Cortex of kidney (tissue), 1 donor: ENCODE results near the gene BMERB1.
"Not testable (repeated sequence)": the region's sequence is repeated elsewhere in the genome, so short reads cannot be mapped to it uniquely, and the experiment has no call there.

Experiments
- DNase-seq: peaks from one replicate; lab custom pipeline; 2025; lab: John Stamatoyannopoulos, UW

BMERB1 gene

GRCh38 chr16:15593235-15593634 is 158.8 kb downstream of the BMERB1 start:
- DNase-seq, result no peak

DNA sequence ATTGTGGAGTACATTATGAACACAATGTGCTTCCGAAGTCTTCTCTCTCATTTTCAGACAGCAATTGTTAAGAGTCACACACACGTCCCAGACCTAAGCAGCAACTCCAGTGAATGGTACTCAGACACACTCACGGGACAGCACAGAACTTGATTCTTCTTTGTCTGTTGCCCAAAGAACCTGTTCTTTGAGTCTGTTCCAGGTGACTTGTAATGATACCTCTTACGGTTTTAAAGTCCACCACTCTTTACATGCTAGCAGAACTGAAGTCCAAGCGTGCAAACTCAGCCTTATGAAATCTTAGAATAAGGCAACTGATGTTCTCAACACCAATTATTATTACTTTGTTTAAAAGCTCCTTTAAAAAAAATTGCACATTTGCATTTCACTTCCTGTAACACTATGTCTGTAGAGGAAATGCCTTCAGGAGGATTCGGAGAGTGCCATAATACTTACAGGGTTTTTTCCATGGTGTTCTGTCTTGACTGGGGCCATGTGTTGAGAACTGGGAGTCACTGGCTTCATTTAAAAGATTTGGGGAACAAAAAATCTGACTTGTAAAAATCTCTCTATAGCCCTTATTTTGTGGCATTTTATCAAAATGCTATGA is 160.4 kb downstream of the BMERB1 start:
- no peak for DNase-seq

DNA sequence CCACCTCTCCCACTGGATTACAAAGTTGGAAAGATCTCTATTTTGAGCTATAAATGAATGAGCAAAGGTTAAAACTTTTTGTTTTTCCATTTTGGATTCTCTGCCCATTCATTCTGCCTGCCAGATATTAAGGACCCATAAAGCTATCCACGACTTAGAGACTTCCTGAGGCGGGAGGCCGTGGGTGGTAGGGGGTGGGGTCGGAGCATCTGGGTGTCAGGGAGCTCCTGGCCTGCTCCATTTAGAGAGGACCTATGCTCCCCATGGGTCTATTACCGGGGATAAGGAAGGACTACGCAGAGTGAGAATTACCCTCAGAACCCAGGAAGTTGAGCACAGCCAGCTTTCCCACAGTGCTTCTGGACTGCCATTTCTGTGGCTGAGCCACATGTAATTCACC is 162.7 kb downstream of the BMERB1 start:
- no peak for DNase-seq

DNA sequence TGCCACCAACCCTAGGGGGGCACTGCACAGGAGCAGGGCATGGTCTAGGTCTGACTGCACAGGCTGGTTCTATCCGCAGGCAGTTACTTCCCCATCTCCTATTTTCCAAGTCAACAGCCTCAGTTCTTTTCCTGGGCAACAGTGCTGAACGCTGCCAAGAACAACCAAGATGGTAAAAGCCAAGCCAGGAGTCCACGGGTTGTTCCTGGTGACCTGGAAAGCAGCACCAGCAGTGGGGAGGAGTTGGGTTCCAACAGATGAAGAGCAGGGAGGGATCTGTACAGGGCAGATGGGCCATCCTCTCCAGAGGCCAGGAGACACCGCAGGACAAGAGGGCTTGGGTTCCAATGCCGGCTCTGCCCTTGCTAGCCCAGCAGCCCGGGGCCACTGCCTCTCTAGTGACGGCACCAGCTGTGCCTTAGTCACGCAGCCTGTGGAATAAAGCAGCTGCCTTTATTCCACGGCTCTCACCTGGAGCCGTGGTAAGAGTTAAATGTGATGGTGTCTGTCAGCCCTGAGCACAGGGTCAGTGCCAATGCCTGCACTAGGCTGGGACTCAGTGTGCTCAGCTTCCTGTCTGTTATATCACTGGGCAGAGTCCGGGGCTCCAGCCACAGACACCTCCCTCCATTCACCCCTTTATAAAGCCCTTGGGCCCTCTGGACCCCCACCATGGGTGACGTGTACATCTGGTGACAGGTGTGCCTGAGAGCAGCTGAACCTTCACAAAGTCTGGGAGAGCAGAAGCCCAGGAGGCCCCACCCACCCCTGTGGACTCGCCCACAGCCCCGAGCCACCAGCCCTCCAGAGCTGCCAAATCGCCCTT is 163.6 kb downstream of the BMERB1 start:
- DNase-seq, result no peak

GRCh38 chr16:15598648-15599190 is 164.3 kb downstream of the BMERB1 start:
- no peak for DNase-seq

DNA sequence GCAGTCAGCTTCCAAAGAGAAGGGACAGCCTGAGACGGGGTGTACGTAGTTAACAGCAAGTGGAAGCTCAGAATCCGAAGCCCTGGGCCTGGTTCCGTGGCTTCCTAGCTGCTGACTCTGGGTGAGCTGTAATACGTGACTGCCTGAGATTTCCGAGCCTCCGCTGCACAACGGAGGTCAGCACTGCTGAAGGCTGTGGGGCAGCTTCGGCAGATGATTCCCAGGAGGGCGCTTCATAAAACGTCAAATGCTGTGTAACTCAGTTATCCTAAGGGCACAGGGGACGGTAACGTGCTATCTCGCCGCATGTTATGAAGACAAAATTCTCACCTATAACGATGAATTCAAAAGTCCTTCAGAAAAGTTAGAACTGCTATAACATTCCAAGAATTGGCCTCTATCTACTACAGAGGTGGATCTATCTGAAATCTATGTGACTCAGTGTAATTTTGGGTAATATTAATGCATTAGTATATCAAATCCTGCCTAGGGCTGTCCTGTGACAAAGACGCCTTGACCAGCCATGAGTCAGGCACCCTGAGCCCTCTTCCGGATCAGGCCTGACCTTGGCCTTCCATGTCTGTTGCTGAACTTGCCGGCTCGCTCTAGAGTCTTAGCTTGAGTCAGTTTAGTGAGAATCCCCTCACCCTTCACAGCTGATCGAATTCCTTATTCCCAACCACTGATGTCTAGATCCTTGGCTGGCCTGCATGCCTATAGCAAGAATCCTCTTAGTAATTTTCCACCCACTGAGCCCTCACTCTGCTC is 165.1 kb downstream of the BMERB1 start:
- no peak for DNase-seq

- DNase-seq, result no peak
Measured at GRCh38 chr16:15601212-15601879, 167.0 kb downstream of the BMERB1 start.

DNA sequence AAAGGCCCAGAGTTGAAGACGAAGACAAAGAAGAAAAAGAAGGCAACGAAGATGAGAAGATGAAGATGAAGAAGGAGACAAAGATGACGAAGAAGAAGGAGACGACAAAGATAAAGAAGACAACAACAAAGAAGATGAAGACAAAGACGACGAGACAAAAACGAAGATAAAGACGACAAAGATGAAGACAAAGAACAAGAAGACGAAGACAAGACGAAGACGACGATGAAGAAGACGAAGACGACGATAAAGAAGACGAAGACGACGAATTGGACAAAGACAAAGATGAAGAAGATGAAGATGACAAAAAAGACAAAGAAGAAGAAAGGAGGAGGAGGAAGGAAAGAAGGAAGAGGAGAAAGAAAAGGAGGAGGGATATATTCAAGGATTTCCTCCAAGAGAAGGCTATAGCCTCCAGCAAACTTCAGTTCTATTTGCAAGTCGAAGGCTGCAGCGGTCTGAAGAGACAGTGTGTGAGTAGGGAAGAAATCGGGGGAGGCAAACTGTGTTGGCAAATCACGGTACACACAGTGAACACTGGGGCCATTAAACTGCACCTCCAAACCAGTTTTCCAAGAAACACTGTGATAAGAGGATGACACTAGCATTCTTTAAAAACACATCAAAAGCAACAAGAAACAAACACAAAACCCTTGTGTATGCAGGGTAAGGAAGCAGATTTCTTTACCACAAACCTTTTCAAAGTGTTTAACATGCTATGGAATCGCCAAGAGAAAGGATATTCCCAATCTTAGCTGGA is 168.1 kb downstream of the BMERB1 start:
- DNase-seq, result no peak

DNA sequence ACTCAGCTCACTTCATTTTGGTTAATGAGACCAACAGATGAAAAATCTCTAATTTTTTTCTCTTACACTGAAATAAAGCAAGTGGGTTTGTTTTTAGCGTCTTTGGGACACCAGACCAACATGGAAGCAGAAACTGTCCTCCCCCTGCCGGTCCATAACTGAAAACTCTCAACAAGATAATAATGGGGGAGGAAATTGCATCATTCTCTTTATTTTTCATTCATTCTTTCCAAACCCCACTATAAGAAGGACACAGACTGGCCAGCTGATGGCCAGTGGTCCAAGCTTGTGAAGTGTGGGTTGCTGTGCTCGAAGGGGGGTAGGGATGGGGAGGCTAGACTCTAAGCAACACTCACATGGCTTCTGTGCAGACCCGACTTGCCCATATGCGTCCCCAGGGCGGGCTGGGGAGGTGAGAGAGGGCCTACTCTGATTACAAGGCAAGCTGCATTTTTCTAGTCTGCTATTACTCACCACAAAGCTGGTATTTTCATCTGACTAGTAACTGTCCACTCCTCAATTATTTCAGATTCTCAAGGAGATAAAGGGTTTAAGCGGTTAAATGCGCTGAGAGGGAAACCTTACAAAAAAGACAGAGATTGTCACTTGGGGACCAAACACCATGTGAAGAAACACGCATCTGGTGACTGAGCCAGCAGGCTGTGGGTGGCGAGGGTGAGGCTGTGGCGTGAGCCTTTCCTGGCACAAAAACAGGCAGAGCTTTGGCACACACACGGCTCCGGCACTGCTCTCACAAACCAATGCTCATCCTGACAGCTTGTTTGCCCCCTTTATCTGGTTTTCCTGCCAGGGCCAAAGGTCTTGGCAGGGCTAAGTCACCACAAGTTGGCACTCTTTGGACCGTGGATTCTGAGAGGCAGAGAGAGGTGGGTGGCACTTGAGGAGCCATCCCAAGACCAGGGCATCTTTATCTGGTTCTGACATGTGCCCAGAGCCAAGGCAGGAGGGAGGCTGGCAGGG is 170.4 kb downstream of the BMERB1 start:
- DNase-seq, result no peak

- DNase-seq, result no peak
Measured at GRCh38 chr16:15605839-15606517, 171.6 kb downstream of the BMERB1 start.

- DNase-seq, result no peak
Measured at GRCh38 chr16:15606518-15607220, 172.3 kb downstream of the BMERB1 start.

DNA sequence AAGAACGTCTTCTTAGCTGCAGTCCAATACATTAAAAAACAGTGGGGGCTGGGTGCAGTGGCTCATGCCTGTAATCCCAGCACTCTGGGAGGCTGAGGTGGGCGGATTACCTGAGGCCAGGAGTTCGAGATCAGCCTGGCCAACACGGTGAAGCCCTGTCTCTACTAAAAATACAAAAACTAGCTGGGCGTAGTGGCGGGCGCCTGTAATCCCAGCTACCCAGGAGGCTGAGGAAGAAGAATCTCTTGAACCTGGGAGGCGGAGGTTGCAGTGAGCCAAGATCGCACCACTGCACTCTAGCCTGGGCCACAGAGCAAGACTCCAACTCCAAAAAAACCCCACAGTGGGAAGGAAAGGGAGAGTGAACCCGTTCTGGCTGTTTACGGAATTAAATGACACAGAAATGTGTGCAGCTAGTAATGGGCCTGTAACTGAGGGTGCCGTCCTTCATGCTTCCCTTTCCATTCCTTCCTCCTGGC is 172.9 kb downstream of the BMERB1 start:
- DNase-seq, result not testable (repeated sequence)

DNA sequence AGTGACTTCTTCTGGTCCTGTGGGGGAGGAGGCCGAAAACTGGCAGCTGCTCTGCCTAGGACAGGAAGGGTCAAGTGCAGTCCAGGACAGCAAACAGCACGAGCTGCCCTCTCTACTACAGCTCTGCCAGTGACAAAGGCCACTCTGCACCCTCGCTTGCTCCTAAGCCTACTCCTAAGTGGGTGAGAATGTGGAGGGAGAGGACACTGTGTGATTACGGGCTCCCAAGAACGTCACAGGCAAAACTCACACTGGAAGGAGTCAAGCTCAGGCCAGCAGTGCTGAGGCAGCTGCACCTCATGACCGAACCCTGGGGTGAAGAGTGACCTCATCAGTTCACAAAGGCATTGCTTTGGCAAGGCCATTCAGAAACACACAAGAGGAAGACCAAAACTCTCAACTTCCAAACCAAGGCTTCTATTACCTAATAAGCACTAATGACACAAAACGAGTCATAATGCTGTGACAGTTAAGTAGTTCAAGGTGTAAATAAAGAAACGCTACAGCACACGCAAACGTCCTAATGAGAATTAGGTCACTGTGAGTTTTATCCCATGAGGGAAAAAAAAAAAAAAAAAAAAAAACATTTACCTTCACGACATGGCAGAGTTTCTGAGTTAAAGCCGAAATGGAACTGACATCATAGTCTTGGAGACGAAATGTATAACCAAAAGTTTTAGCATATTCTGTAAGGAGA is 173.5 kb downstream of the BMERB1 start:
- no peak for DNase-seq

GRCh38 chr16:15608398-15609285 is 174.3 kb downstream of the BMERB1 start:
- DNase-seq, result no peak

GRCh38 chr16:15609286-15609649 is 174.9 kb downstream of the BMERB1 start:
- DNase-seq, result no peak

GRCh38 chr16:15610369-15610871 is 176.0 kb downstream of the BMERB1 start:
- DNase-seq, result no peak

DNA sequence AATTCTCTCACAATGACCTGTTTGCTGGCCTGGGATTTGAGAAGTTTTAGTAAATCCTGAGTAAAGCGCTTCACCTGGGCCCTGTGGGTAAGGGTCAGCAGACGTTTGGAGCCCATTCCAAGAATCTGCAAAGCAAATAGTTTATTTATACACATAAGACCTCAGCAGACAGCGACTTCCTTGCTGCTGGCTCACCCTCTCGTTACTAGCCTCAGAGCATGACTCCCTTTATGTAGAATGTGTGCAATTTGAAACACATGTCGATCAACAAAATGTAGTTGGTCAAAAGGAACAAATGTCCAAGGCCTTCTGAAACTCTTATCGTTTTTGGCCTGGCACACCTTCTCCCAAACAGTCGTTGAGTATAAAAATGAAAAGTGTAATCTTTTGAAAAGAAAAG is 177.2 kb downstream of the BMERB1 start:
- DNase-seq, result no peak
